ENCODE results near the gene CNST. TPM values are rescaled to one million over a fixed set of nuclear protein-coding genes. Genes with fewer than 3 reads are reported as not detected.

CNST gene
- total RNA-seq, 1 donor from 2014 or later: 14.6 TPM

GRCh38 chr1:246607462-246607861 is 41.2 kb downstream of the CNST start:
- Mint-ChIP-seq H3K4me1 (ENCODE audit: unreplicated experiment) (peaks cover 18% of the 10 kb centered on the region), H3K27ac (ENCODE audit: unreplicated experiment) (no peak overlapping the region), H3K36me3 (ENCODE audit: low read depth, unreplicated experiment) (peaks cover 4% of the 10 kb centered on the region), H3K27me3 (ENCODE audit: unreplicated experiment) (peaks cover 7% of the 10 kb centered on the region), H3K4me3 (ENCODE audit: unreplicated experiment) (no peak overlapping the region), H3K9me3 (ENCODE audit: unreplicated experiment) (no peaks in the 10 kb centered on the region)
- no peak for TF ChIP-seq CTCF (IDR thresholded peaks at IDR 0.05; ENCODE audit: unreplicated experiment)
- no peak for DNase-seq (ENCODE audit: low spot score)

GRCh38 chr1:246608616-246609376 is 42.5 kb downstream of the CNST start:
- H3K9me3 Mint-ChIP-seq (ENCODE audit: unreplicated experiment): no peaks in the 10 kb centered on the region
- H3K27ac Mint-ChIP-seq (ENCODE audit: unreplicated experiment): peak overlapping the region; percentile 89
- peak; percentile 35 for DNase-seq (ENCODE audit: low spot score)
- H3K36me3 Mint-ChIP-seq (ENCODE audit: low read depth, unreplicated experiment): peaks cover 5% of the 10 kb centered on the region
- TF ChIP-seq CTCF (IDR thresholded peaks at IDR 0.05; ENCODE audit: unreplicated experiment): no peak
- H3K27me3 Mint-ChIP-seq (ENCODE audit: unreplicated experiment): peaks cover 7% of the 10 kb centered on the region
- peaks cover 18% of the 10 kb centered on the region for H3K4me1 Mint-ChIP-seq (ENCODE audit: unreplicated experiment)
- H3K4me3 Mint-ChIP-seq (ENCODE audit: unreplicated experiment): no peak overlapping the region

GRCh38 chr1:246609632-246610031 is 43.4 kb downstream of the CNST start:
- Mint-ChIP-seq H3K36me3 (ENCODE audit: low read depth, unreplicated experiment) (peaks cover 7% of the 10 kb centered on the region), H3K27me3 (ENCODE audit: unreplicated experiment) (peaks cover 9% of the 10 kb centered on the region), H3K4me3 (ENCODE audit: unreplicated experiment) (peak overlapping the region; percentile 37), H3K27ac (ENCODE audit: unreplicated experiment) (peak overlapping the region; percentile 89), H3K9me3 (ENCODE audit: unreplicated experiment) (no peaks in the 10 kb centered on the region), H3K4me1 (ENCODE audit: unreplicated experiment) (peaks cover 18% of the 10 kb centered on the region)
- TF ChIP-seq CTCF (IDR thresholded peaks at IDR 0.05; ENCODE audit: unreplicated experiment): no peak
- no peak for DNase-seq (ENCODE audit: low spot score)

GRCh38 chr1:246613096-246613758 is 47.0 kb downstream of the CNST start:
- TF ChIP-seq CTCF (IDR thresholded peaks at IDR 0.05; ENCODE audit: unreplicated experiment): no peak
- Mint-ChIP-seq H3K9me3 (ENCODE audit: unreplicated experiment) (no peaks in the 10 kb centered on the region), H3K27me3 (ENCODE audit: unreplicated experiment) (peaks cover 5% of the 10 kb centered on the region), H3K36me3 (ENCODE audit: low read depth, unreplicated experiment) (peaks cover 3% of the 10 kb centered on the region), H3K27ac (ENCODE audit: unreplicated experiment) (no peak overlapping the region), H3K4me3 (ENCODE audit: unreplicated experiment) (no peak overlapping the region), H3K4me1 (ENCODE audit: unreplicated experiment) (peaks cover 18% of the 10 kb centered on the region)
- no peak for DNase-seq (ENCODE audit: low spot score)

GRCh38 chr1:246617156-246617555 is 50.9 kb downstream of the CNST start:
- Mint-ChIP-seq H3K9me3 (ENCODE audit: unreplicated experiment) (no peaks in the 10 kb centered on the region), H3K27me3 (ENCODE audit: unreplicated experiment) (peaks cover 4% of the 10 kb centered on the region), H3K4me3 (ENCODE audit: unreplicated experiment) (no peak overlapping the region), H3K4me1 (ENCODE audit: unreplicated experiment) (no peaks in the 10 kb centered on the region), H3K27ac (ENCODE audit: unreplicated experiment) (no peak overlapping the region), H3K36me3 (ENCODE audit: low read depth, unreplicated experiment) (peaks cover 14% of the 10 kb centered on the region)
- TF ChIP-seq CTCF (IDR thresholded peaks at IDR 0.05; ENCODE audit: unreplicated experiment): no peak
- DNase-seq (ENCODE audit: low spot score): no peak
